ENCODE data around the gene KRTAP10-4. TPM values are rescaled to one million over a fixed set of nuclear protein-coding genes. Genes with fewer than 3 reads are reported as not detected.

KRTAP10-4 gene
- total and polyA plus RNA-seq, 2 of the 4 experiments (the other 2 are of a cell fraction) = not detected

DNA sequence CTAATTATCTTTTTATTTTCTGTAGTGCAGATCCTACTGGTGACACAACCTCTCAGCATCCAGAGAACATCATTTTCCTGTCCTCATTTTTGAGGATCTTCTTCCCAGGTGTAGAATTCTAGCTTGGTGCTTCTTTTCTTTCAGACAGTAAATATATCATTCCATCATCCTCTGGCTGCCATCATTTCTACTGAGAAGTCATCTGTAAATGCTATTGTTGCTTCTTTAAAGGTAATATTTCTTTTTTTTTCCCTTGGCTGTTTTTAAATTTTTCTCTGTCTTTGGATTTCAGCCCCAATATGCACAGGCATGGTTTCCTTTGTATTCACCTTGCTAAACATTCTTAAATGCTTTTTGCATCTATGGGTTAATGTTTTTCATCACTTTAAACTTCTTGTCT, 50.0 kb downstream of the KRTAP10-4 start:
- H3K14ac ChIP-seq (replicated peaks; ENCODE audit: low read depth, low read length) = no peak overlapping the region
- no peak overlapping the region for H2BK15ac ChIP-seq (ENCODE audit: low read depth, low read length)
- no peak overlapping the region for H3K56ac ChIP-seq (ENCODE audit: extremely low read depth, insufficient read depth, low read length)
- H2AFZ ChIP-seq (replicated peaks; ENCODE audit: low read length, poor library complexity) = no peak overlapping the region
- no peak overlapping the region for H3K18ac ChIP-seq (ENCODE audit: low read depth, low read length)
- intact Hi-C loops (cut with micrococcal nuclease) (no loop called here), dilution Hi-C loops (cut with HindIII; ENCODE audit: low sequenced_read_pairs, unreplicated experiment) (no loop called here), in situ Hi-C loops (cut with MboI; ENCODE audit: low sequenced_read_pairs) (no loop called here)
- H3K4me2 ChIP-seq (ENCODE audit: low read depth, low read length) = no peak overlapping the region
- no peaks in the 10 kb centered on the region for H3K4me1 ChIP-seq (ENCODE audit: control insufficient read depth, insufficient read depth, low read length)
- no peak for TF ChIP-seq RFX5 (IDR thresholded peaks at IDR 0.05; ENCODE audit: low read depth, low read length)
- no peak for TF ChIP-seq BHLHE40 (IDR thresholded peaks at IDR 0.05; ENCODE audit: low read depth, low read length)
- TF ChIP-seq, protein P1, sequence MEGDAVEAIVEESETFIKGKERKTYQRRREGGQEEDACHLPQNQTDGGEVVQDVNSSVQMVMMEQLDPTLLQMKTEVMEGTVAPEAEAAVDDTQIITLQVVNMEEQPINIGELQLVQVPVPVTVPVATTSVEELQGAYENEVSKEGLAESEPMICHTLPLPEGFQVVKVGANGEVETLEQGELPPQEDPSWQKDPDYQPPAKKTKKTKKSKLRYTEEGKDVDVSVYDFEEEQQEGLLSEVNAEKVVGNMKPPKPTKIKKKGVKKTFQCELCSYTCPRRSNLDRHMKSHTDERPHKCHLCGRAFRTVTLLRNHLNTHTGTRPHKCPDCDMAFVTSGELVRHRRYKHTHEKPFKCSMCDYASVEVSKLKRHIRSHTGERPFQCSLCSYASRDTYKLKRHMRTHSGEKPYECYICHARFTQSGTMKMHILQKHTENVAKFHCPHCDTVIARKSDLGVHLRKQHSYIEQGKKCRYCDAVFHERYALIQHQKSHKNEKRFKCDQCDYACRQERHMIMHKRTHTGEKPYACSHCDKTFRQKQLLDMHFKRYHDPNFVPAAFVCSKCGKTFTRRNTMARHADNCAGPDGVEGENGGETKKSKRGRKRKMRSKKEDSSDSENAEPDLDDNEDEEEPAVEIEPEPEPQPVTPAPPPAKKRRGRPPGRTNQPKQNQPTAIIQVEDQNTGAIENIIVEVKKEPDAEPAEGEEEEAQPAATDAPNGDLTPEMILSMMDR (conservative IDR thresholded peaks at IDR 0.05; ENCODE audit: low read depth, low read length) = no peak
- no peak for TF ChIP-seq CEBPB (IDR thresholded peaks at IDR 0.05; ENCODE audit: low read depth, low read length)
- TF ChIP-seq NFE2L2 (IDR thresholded peaks at IDR 0.05; ENCODE audit: low read depth, low read length) = no peak
- no peak for TF ChIP-seq RAD21 (IDR thresholded peaks at IDR 0.05; ENCODE audit: low read length)
- TF ChIP-seq FOS (IDR thresholded peaks at IDR 0.05; ENCODE audit: low read depth, low read length) = no peak
- no peak for TF ChIP-seq ELK1 (IDR thresholded peaks at IDR 0.05; ENCODE audit: borderline replicate concordance, low read depth, low read length)
- no peak overlapping the region for H3K4me3 ChIP-seq (ENCODE audit: insufficient read depth, low read depth, low read length)
- H3K9me1 ChIP-seq (ENCODE audit: insufficient read depth, low read length) = no peaks in the 10 kb centered on the region
- H2BK20ac ChIP-seq (ENCODE audit: low read depth, low read length) = no peak overlapping the region
- ATAC-seq (ENCODE audit: low read depth) = no peak
- ChIA-PET POLR2A (ENCODE audit: unreplicated experiment) (no interaction called here), CTCF (no interaction called here)
- no peak overlapping the region for H4K5ac ChIP-seq (ENCODE audit: low read depth, low read length)
- H4K8ac ChIP-seq (ENCODE audit: low read depth in 2 of 2, low read length in 2 of 2) = no peak overlapping the region
- no peak overlapping the region for H2BK120ac ChIP-seq (ENCODE audit: low read depth, low read length)
- no peak overlapping the region for H4K91ac ChIP-seq (ENCODE audit: insufficient read depth, low read depth, low read length)
- no TSS peak for BruUV-seq (replicated peaks)
- peaks cover 2% of the 10 kb centered on the region; the same call in 1 of the 2 replicates for H3K27me3 ChIP-seq (ENCODE audit: control insufficient read depth, insufficient read depth, low read length)
- no peak overlapping the region for H2AK5ac ChIP-seq (ENCODE audit: low read depth, low read length)
- no peak overlapping the region for H2AK9ac ChIP-seq (replicated peaks; ENCODE audit: low read depth, low read length, poor library complexity)
- no peak overlapping the region for H3K9ac ChIP-seq (ENCODE audit: low read depth, low read length)
- 0 out of 2 replicates have a peak, but pooled peaks cover 1% of the 10 kb centered on the region for H3K9me3 ChIP-seq (ENCODE audit: control insufficient read depth, insufficient read depth, low read length)
- H3K27ac ChIP-seq (ENCODE audit: insufficient read depth, low read length) = no peak overlapping the region
- no peaks in the 10 kb centered on the region for H3K79me1 ChIP-seq (ENCODE audit: low read depth in 1 of 2, low read length in 2 of 2)
- H3K23ac ChIP-seq (ENCODE audit: low read depth, low read length) = no peak overlapping the region
- no peaks in the 10 kb centered on the region for H3K36me3 ChIP-seq (ENCODE audit: control insufficient read depth, insufficient read depth, low read length)
- no peak for DNase-seq
- H2BK5ac ChIP-seq (ENCODE audit: low read depth, low read length, poor library complexity, severe bottlenecking) = no peak overlapping the region
- H3K4ac ChIP-seq (ENCODE audit: low read depth, low read length) = no peak overlapping the region
- H4K20me1 ChIP-seq (ENCODE audit: insufficient read depth, low read length) = no peaks in the 10 kb centered on the region

Other genes with a start within 250 kb of the KRTAP10-4 start
- 3.3 and 3.8 TPM in 2 replicates for gene CFAP410, start 234.3 kb upstream of the KRTAP10-4 start, total RNA-seq (2012; rRNA removed)
- gene CFAP410, start 234.3 kb upstream of the KRTAP10-4 start, polyA plus RNA-seq (2012; rRNA removed) = 10.3 and 12.4 TPM in 2 replicates
- not detected in 2 replicates for gene TRPM2, start 220.1 kb upstream of the KRTAP10-4 start, total RNA-seq (2012; rRNA removed)
- not detected in 2 replicates for gene TRPM2, start 220.1 kb upstream of the KRTAP10-4 start, polyA plus RNA-seq (2012; rRNA removed)
- under 0.01 TPM in 2 replicates for gene LRRC3, start 118.2 kb upstream of the KRTAP10-4 start, total RNA-seq (2012; rRNA removed)
- 0.38 and 0.53 TPM in 2 replicates for gene LRRC3, start 118.2 kb upstream of the KRTAP10-4 start, polyA plus RNA-seq (2012; rRNA removed)
- not detected in 2 replicates for gene KRTAP10-1, start 33.5 kb upstream of the KRTAP10-4 start, total RNA-seq (2012; rRNA removed)
- not detected in 2 replicates for gene KRTAP10-1, start 33.5 kb upstream of the KRTAP10-4 start, polyA plus RNA-seq (2012; rRNA removed)
- not detected in 2 replicates for gene KRTAP10-2, start 22.2 kb upstream of the KRTAP10-4 start, total RNA-seq (2012; rRNA removed)
- gene KRTAP10-2, start 22.2 kb upstream of the KRTAP10-4 start, polyA plus RNA-seq (2012; rRNA removed) = not detected in 2 replicates
- not detected in 2 replicates for gene KRTAP10-3, start 14.9 kb upstream of the KRTAP10-4 start, total RNA-seq (2012; rRNA removed)
- gene KRTAP10-3, start 14.9 kb upstream of the KRTAP10-4 start, polyA plus RNA-seq (2012; rRNA removed) = not detected in 2 replicates
- gene KRTAP10-5, start 6.9 kb downstream of the KRTAP10-4 start, total RNA-seq (2012; rRNA removed) = not detected in 2 replicates
- gene KRTAP10-5, start 6.9 kb downstream of the KRTAP10-4 start, polyA plus RNA-seq (2012; rRNA removed) = not detected in 2 replicates
- not detected in 2 replicates for gene KRTAP10-6, start 18.8 kb downstream of the KRTAP10-4 start, total RNA-seq (2012; rRNA removed)
- gene KRTAP10-6, start 18.8 kb downstream of the KRTAP10-4 start, polyA plus RNA-seq (2012; rRNA removed) = not detected in 2 replicates
- not detected in 2 replicates for gene KRTAP10-7, start 26.9 kb downstream of the KRTAP10-4 start, total RNA-seq (2012; rRNA removed)
- gene KRTAP10-7, start 26.9 kb downstream of the KRTAP10-4 start, polyA plus RNA-seq (2012; rRNA removed) = not detected in 2 replicates
- not detected in 2 replicates for gene KRTAP10-8, start 38.4 kb downstream of the KRTAP10-4 start, total RNA-seq (2012; rRNA removed)
- not detected in 2 replicates for gene KRTAP10-8, start 38.4 kb downstream of the KRTAP10-4 start, polyA plus RNA-seq (2012; rRNA removed)
- not detected in 2 replicates for gene KRTAP10-9, start 53.4 kb downstream of the KRTAP10-4 start, total RNA-seq (2012; rRNA removed)
- gene KRTAP10-9, start 53.4 kb downstream of the KRTAP10-4 start, polyA plus RNA-seq (2012; rRNA removed) = not detected in 2 replicates
- gene KRTAP10-10, start 63.6 kb downstream of the KRTAP10-4 start, total RNA-seq (2012; rRNA removed) = not detected in 2 replicates
- not detected in 2 replicates for gene KRTAP10-10, start 63.6 kb downstream of the KRTAP10-4 start, polyA plus RNA-seq (2012; rRNA removed)
- not detected in 2 replicates for gene KRTAP10-11, start 72.7 kb downstream of the KRTAP10-4 start, total RNA-seq (2012; rRNA removed)
- gene KRTAP10-11, start 72.7 kb downstream of the KRTAP10-4 start, polyA plus RNA-seq (2012; rRNA removed) = not detected in 2 replicates
- not detected in 2 replicates for gene KRTAP12-4, start 80.9 kb downstream of the KRTAP10-4 start, total RNA-seq (2012; rRNA removed)
- gene KRTAP12-4, start 80.9 kb downstream of the KRTAP10-4 start, polyA plus RNA-seq (2012; rRNA removed) = not detected in 2 replicates
- not detected in 2 replicates for gene KRTAP12-3, start 84.2 kb downstream of the KRTAP10-4 start, total RNA-seq (2012; rRNA removed)
- not detected in 2 replicates for gene KRTAP12-3, start 84.2 kb downstream of the KRTAP10-4 start, polyA plus RNA-seq (2012; rRNA removed)
- not detected in 2 replicates for gene KRTAP12-2, start 93.2 kb downstream of the KRTAP10-4 start, total RNA-seq (2012; rRNA removed)
- not detected in 2 replicates for gene KRTAP12-2, start 93.2 kb downstream of the KRTAP10-4 start, polyA plus RNA-seq (2012; rRNA removed)
- not detected in 2 replicates for gene KRTAP12-1, start 108.4 kb downstream of the KRTAP10-4 start, total RNA-seq (2012; rRNA removed)
- not detected in 2 replicates for gene KRTAP12-1, start 108.4 kb downstream of the KRTAP10-4 start, polyA plus RNA-seq (2012; rRNA removed)
- gene KRTAP10-12, start 123.4 kb downstream of the KRTAP10-4 start, total RNA-seq (2012; rRNA removed) = not detected in 2 replicates
- not detected in 2 replicates for gene KRTAP10-12, start 123.4 kb downstream of the KRTAP10-4 start, polyA plus RNA-seq (2012; rRNA removed)
- not detected in 2 replicates for gene TSPEAR, start 137.8 kb downstream of the KRTAP10-4 start, total RNA-seq (2012; rRNA removed)
- gene TSPEAR, start 137.8 kb downstream of the KRTAP10-4 start, polyA plus RNA-seq (2012; rRNA removed) = not detected in 2 replicates
- 65.4 and 75.8 TPM in 2 replicates for gene UBE2G2, start 228.1 kb downstream of the KRTAP10-4 start, total RNA-seq (2012; rRNA removed)
- 81.9 and 91.7 TPM in 2 replicates for gene UBE2G2, start 228.1 kb downstream of the KRTAP10-4 start, polyA plus RNA-seq (2012; rRNA removed)
- gene SUMO3, start 244.3 kb downstream of the KRTAP10-4 start, total RNA-seq (2012; rRNA removed) = 64.9 and 103 TPM in 2 replicates
- gene SUMO3, start 244.3 kb downstream of the KRTAP10-4 start, polyA plus RNA-seq (2012; rRNA removed) = 101 and 104 TPM in 2 replicates

Measured in IMR-90 (cell line).